Measurements from ENCODE around the gene CYP24A1. TPM values are rescaled to one million over a fixed set of nuclear protein-coding genes. Genes with fewer than 3 reads are reported as not detected.

The CYP24A1 gene
- total and polyA plus RNA-seq, 2 of the 13 experiments (the other 11 are each of a cell fraction or from before 2014, with no cell fraction given), result 9.4 to 32.7 TPM

- TF ChIP-seq, protein P1, sequence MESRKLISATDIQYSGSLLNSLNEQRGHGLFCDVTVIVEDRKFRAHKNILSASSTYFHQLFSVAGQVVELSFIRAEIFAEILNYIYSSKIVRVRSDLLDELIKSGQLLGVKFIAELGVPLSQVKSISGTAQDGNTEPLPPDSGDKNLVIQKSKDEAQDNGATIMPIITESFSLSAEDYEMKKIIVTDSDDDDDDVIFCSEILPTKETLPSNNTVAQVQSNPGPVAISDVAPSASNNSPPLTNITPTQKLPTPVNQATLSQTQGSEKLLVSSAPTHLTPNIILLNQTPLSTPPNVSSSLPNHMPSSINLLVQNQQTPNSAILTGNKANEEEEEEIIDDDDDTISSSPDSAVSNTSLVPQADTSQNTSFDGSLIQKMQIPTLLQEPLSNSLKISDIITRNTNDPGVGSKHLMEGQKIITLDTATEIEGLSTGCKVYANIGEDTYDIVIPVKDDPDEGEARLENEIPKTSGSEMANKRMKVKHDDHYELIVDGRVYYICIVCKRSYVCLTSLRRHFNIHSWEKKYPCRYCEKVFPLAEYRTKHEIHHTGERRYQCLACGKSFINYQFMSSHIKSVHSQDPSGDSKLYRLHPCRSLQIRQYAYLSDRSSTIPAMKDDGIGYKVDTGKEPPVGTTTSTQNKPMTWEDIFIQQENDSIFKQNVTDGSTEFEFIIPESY (CRISPR knock-in tag; IDR thresholded peaks at IDR 0.05), result peak; percentile 83
- TF ChIP-seq MED8 (CRISPR knock-in tag; IDR thresholded peaks at IDR 0.05; ENCODE audit: insufficient replicate concordance) (peak; percentile 84), ZNF33B (CRISPR knock-in tag; IDR thresholded peaks at IDR 0.05) (peak; percentile 37; the same call in 1 of the 2 replicates), ZNF792 (CRISPR knock-in tag; IDR thresholded peaks at IDR 0.05) (peak; percentile 87; the same call in 1 of the 2 replicates), ZNF501 (CRISPR knock-in tag; IDR thresholded peaks at IDR 0.05) (peak; percentile 94), MBNL3 (CRISPR knock-in tag; conservative IDR thresholded peaks at IDR 0.05) (no peak), GTF3A (CRISPR knock-in tag; conservative IDR thresholded peaks at IDR 0.05) (no peak), PHF5A (CRISPR knock-in tag; IDR thresholded peaks at IDR 0.05; ENCODE audit: low read depth, unreplicated experiment) (peak; percentile 75), ZNF746 (CRISPR knock-in tag; IDR thresholded peaks at IDR 0.05) (no peak; the same call in 1 of the 2 replicates), ZNF138 (CRISPR knock-in tag; IDR thresholded peaks at IDR 0.05; ENCODE audit: low read depth) (peak; percentile 96), RXRA (CRISPR knock-in tag; IDR thresholded peaks at IDR 0.05) (peak; percentile 82), TP53 (CRISPR knock-in tag; conservative IDR thresholded peaks at IDR 0.05) (no peak; the same call in 1 of the 2 replicates), ZBTB25 (CRISPR knock-in tag; IDR thresholded peaks at IDR 0.05) (peak; percentile 88), ZNF614 (CRISPR knock-in tag; IDR thresholded peaks at IDR 0.05; ENCODE audit: borderline replicate concordance) (peak; percentile 98; the same call in 1 of the 2 replicates), ATF7 (IDR thresholded peaks at IDR 0.05) (peak; percentile 94), ATF7 (CRISPR knock-in tag; IDR thresholded peaks at IDR 0.05) (peak; percentile 3; the same call in 1 of the 2 replicates), ZNF678 (CRISPR knock-in tag; IDR thresholded peaks at IDR 0.05) (no peak), ZNF687 (CRISPR knock-in tag; IDR thresholded peaks at IDR 0.05) (peak; percentile 90), ERF (CRISPR knock-in tag; IDR thresholded peaks at IDR 0.05) (peak; percentile 96), TAF1 (CRISPR knock-in tag; IDR thresholded peaks at IDR 0.05) (peak; percentile 96), GATAD2A (CRISPR knock-in tag; IDR thresholded peaks at IDR 0.05) (peak; percentile 84), PAX8 (CRISPR knock-in tag; IDR thresholded peaks at IDR 0.05; ENCODE audit: borderline replicate concordance) (no peak)
- TF ChIP-seq, protein P2, sequence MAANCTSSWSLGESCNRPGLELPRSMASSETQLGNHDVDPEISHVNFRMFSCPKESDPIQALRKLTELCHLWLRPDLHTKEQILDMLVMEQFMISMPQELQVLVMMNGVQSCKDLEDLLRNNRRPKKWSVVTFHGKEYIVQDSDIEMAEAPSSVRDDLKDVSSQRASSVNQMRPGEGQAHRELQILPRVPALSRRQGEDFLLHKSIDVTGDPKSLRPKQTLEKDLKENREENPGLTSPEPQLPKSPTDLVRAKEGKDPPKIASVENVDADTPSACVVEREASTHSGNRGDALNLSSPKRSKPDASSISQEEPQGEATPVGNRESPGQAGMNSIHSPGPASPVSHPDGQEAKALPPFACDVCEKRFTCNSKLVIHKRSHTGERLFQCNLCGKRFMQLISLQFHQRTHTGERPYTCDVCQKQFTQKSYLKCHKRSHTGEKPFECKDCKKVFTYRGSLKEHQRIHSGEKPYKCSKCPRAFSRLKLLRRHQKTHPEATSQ (CRISPR knock-in tag; IDR thresholded peaks at IDR 0.05; ENCODE audit: borderline replicate concordance), result peak; percentile 83
Measured at GRCh38 chr20:54207743-54208547, 34.2 kb upstream of the CYP24A1 start, which contains the start of gene PFDN4 (continued).
